Measurements from ENCODE around the gene PFAS. TPM values are rescaled to one million over a fixed set of nuclear protein-coding genes. Genes with fewer than 3 reads are reported as not detected.
"Not testable (repeated sequence)": the region's sequence is repeated elsewhere in the genome, so short reads cannot be mapped to it uniquely, and the experiment has no call there.

The PFAS gene
- polyA plus RNA-seq, 4 donors, result 29.2 to 45.8 (median 41.8) TPM

GRCh38 chr17:8226536-8227237 lies 22.4 kb upstream of the PFAS start:
- DNase-seq (ENCODE audit: low read depth in 4 of 4, low spot score in 3 of 4), result peak in 3 of 4 donors; percentile 84 to 87 (median 86)

DNA sequence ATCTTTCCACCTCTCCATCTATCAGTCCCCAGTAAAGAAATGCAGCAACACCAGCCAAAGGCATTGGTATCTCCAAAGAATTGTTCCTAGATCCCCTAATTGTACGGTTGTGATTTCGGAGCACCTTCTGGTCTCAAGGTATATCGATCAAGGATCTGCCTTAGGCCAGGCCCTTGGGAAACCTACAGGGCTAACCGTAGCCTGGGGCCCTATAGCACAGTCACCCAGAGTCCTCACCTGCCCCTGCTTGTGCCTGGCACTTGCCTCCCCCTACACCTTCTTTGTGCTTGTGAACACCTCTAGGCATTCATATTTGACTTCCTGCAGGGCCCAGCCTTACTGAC lies 21.9 kb upstream of the PFAS start:
- no peak for DNase-seq (ENCODE audit: low read depth in 4 of 4, low spot score in 3 of 4)

- no peak for DNase-seq (ENCODE audit: low read depth in 4 of 4, low spot score in 3 of 4)
Observed at GRCh38 chr17:8231701-8232100, 17.4 kb upstream of the PFAS start.

DNA sequence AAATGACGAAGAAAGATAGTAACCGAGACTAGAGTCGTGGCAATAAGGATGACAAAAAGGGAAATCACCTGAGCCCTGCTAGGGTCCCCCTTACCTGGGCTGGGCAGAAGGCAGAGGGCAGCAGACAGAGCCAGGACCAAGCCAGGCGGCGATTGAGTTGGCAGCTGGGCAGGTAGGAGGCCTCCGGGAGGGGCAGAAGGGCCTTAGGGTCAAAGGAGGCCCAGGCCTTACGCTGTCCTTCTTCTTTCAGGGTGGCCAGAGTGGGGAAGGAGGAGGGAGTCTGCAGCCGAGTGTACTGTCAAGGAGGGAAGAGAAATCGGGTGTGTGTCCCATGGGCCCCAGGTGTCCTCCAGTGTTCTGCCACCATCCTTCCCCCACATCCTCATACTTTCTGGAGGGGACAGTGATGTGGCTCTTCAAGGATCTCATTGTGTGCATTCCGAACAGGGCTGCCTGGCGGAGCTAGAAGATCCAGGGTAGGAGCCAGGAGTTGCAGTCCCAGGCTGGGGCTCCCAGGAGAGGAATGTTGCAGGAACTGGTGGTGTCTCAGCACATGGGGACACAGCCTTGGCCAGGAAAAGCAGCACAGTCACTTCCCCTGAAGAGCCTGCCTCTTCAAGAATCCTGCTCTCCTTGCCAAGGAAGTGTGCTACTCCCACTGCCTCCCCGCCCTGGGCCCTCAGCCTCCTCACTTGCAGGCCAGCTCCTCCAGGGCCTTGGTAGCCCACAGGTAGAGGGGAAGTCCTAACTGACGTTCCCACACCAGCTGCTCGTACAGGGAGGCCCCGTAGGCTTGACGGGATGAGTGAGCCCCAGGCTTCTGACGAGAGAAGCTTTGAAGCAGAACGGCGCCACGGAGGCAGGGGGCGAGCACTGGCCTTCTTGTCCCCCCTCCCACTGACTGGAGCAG lies 14.5 kb upstream of the PFAS start:
- no peak for DNase-seq (ENCODE audit: low read depth in 4 of 4, low spot score in 3 of 4)

GRCh38 chr17:8235676-8236075 lies 13.4 kb upstream of the PFAS start:
- no peak for DNase-seq (ENCODE audit: low read depth in 4 of 4, low spot score in 3 of 4)

- DNase-seq (ENCODE audit: low read depth in 4 of 4, low spot score in 3 of 4), result no peak
Observed at GRCh38 chr17:8237175-8237574, 11.9 kb upstream of the PFAS start.

DNA sequence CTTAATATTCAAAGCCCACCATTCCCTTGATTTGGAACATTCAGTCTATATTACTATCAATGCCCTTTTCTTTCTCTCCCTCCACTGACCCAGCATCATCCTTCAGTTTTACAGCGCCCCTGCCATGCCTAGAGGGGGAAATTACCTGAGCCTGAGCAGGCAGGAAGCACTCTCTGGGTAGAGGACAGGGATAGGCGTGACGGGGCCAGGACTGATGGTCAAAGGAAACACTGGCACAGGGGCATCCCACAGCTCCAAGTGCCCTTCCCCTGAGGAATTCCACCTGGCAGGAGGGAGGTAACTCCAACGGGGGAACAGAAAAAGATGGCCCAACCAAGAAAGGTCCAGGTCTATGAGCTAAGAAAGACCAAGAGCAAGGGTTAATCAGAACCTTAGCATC lies 11.2 kb upstream of the PFAS start:
- DNase-seq (ENCODE audit: low read depth in 4 of 4, low spot score in 3 of 4), result no peak

- no peak for DNase-seq (ENCODE audit: low read depth in 4 of 4, low spot score in 3 of 4)
Observed at GRCh38 chr17:8243827-8244226, 5.3 kb upstream of the PFAS start.

DNA sequence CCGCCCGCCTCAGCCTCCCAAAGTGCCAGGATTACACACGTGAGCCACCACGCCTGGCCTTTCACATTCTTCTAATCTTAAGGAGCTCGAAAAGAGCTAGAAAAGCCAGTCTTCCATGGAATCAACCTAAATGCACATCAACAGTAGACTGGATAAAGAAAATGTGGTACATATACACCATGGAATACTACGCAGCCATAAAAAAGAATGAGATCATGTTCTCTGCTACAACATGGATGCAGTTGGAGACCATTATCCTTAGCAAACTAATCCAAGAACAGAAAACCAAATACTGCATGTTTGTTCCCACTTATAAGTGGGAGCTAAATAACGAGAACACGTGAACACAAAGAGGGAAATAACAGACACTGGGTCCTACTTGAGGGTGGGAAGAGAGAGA lies 4.3 kb upstream of the PFAS start:
- no peak for DNase-seq (ENCODE audit: low read depth in 4 of 4, low spot score in 3 of 4)

DNA sequence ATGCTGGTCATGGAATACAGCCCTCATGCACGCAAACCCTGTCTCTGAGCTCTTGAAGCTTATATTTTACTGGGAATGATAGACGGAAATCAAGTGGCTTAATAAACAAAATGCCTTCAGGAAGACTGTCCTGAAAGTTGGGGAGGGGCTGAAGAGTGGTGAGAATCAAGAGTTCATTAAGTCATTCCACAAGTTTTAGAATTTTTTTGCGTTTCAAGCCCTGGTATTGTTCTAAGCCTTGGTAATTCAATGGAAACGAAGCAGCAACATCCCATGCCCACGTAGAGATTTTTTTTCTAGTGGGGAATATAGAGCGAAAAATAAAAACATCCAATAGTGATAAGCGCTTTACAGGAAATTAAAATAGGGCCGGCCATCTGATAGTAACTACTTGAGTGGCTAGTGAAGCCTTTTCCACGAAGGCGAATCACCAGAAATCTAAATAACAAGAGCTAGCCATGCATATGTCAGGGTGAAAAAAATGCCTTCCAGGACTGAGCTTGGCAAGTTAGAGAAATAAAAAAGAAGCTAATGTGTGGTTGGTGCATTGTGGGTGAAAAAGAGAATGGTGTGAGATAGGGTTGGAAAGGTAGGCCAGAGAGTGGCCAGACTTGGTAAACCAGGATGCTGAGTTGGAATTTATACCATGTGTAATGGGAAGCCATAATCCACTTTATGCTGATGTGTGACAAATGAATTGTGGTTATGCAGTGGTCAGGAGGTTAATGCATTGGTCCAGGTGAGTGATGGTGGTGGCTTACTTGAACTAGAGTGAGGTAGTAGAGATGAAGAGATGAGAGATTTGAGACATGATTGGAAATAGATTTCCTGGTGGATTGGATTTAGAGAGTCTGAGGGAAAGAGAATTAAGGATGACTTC lies 772 bp downstream of the PFAS start:
- no peak for DNase-seq (ENCODE audit: low read depth in 4 of 4, low spot score in 3 of 4)

GRCh38 chr17:8251411-8251810 lies 2.3 kb downstream of the PFAS start:
- not testable (repeated sequence) for DNase-seq (ENCODE audit: low read depth in 4 of 4, low spot score in 3 of 4)

DNA sequence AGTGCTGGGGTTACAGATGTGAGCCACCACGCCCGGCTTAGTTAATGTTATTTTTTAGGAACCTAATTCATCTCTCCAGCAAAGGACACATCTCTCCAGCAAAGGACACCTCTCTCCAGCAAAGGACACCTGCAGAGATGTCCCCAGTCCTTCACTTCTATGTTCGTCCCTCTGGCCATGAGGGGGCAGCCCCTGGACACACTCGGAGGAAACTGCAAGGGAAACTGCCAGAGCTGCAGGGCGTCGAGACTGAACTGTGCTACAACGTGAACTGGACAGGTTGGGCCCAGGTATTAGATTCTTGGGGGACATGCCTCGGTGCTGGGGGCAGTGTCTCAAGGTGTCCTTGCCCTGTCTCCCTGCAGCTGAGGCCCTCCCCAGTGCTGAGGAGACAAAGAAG lies 4.7 kb downstream of the PFAS start:
- DNase-seq (ENCODE audit: low read depth in 4 of 4, low spot score in 3 of 4), result no peak

DNA sequence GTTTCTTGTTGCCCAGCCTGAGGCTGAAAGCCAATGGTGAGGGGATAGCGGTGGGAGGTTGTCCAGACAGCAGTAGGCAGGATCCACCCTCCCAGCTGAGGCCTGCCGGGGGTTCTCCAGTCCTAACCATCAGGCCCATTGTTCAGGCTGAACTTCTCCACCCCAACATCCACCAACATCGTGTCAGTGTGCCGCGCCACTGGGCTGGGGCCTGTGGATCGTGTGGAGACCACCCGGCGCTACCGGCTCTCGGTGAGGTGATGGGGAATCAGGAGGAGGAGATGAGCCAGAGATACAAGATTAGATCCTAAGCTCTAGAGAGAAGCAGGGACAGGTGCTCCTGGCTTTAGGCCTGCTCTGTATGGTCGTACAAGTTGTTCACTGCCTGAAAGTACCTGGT lies 5.8 kb downstream of the PFAS start:
- no peak for DNase-seq (ENCODE audit: low read depth in 4 of 4, low spot score in 3 of 4)

DNA sequence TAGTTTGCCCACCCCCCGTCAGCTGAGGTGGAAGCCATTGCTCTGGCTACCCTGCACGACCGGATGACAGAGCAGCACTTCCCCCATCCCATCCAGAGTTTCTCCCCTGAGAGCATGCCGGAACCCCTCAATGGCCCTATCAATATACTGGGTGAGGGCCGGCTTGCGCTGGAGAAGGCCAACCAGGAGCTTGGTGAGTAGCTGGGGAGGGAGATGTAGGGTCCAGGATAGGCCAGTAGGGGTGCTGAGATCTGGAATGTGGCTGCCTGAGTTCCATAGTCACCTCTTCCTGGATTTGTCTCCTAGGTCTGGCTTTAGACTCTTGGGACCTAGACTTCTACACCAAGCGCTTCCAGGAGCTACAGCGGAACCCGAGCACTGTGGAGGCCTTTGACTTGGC lies 6.4 kb downstream of the PFAS start:
- DNase-seq (ENCODE audit: low read depth in 4 of 4, low spot score in 3 of 4), result no peak

GRCh38 chr17:8256291-8256690 lies 7.2 kb downstream of the PFAS start:
- DNase-seq (ENCODE audit: low read depth in 4 of 4, low spot score in 3 of 4), result no peak

- no peak for DNase-seq (ENCODE audit: low read depth in 4 of 4, low spot score in 3 of 4)
Observed at GRCh38 chr17:8256691-8257090, 7.6 kb downstream of the PFAS start.

- DNase-seq (ENCODE audit: low read depth in 4 of 4, low spot score in 3 of 4), result no peak
Observed at GRCh38 chr17:8257801-8258200, 8.7 kb downstream of the PFAS start.

- DNase-seq (ENCODE audit: low read depth in 4 of 4, low spot score in 3 of 4), result no peak
Observed at GRCh38 chr17:8264320-8264719, 15.2 kb downstream of the PFAS start.

- DNase-seq (ENCODE audit: low read depth in 4 of 4, low spot score in 3 of 4), result no peak
Observed at GRCh38 chr17:8264836-8265542, 15.9 kb downstream of the PFAS start.

DNA sequence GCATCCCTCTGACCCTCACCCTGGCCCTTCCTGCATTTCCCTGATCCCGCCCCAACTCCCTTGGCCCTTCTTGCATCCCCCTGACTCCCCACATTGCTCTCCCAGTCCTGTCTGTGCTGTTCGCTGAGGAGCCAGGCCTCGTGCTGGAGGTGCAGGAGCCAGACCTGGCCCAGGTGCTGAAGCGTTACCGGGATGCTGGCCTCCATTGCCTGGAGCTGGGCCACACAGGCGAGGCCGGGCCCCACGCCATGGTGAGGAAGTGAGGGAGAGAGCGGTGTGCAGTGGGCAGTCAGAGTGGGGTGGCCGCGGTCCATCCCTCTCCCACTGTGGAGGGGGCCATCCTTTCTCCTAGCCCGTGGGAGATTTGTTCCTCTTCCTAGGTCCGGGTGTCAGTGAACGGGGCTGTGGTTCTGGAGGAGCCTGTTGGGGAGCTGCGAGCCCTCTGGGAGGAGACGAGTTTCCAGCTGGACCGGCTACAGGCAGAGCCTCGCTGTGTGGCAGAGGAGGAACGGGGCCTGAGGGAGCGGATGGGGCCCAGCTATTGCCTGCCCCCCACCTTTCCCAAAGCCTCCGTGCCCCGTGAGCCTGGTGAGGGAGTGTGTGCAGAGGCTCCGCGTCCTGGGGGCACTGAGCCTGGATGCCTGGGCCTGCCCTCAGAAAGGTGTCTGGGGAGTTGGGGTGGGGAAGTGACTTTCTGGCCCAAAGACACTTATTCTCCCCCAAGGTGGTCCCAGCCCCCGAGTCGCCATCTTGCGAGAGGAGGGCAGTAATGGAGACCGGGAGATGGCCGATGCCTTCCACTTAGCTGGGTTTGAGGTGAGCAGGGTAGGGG lies 17.8 kb downstream of the PFAS start:
- no peak for DNase-seq (ENCODE audit: low read depth in 4 of 4, low spot score in 3 of 4)
